Measurements from ENCODE around the gene MYO6. TPM values are rescaled to one million over a fixed set of nuclear protein-coding genes. Genes with fewer than 3 reads are reported as not detected.
"Not testable (repeated sequence)": the region's sequence is repeated elsewhere in the genome, so short reads cannot be mapped to it uniquely, and the experiment has no call there.

Gene MYO6
- total RNA-seq = 1 to 10 TPM in 1 of 2 experiments, under 1 TPM in 1; 0.85 to 1.1 TPM
- 1.4 TPM for polyA plus RNA-seq (2013, experiment 1 of 2)
- 2.0 TPM for polyA plus RNA-seq (2013, experiment 2 of 2)
- total RNA-seq = 1.5 to 19.9 (median 4.4) reads per million in 172 experiments

GRCh38 chr6:75748743-75749538 lies at the start of gene MYO6:
Gene MYO6 (plus strand): TSS chr6:75749239. CDS start chr6:75817548, 68,309 bp downstream.
- peaks cover 15 to 54% of the 10 kb centered on the region in 2 experiments for H3K27me3 ChIP-seq (ENCODE audit: control insufficient read depth in 1 of 2, insufficient read depth in 2 of 2, low read length in 2 of 2)
- no peak within 1 kb of the TSS for H3K27ac Mint-ChIP-seq
- peak within 1 kb of the TSS; percentile 74 for H3K4me3 ChIP-seq (ENCODE audit: low read length)
- ATAC-seq (ENCODE audit: poor library complexity) = peak; percentile 66
- peak in 12 of 14 experiments; percentile 0 to 67 (median 25) for DNase-seq
- CTCF ChIA-PET = no interaction called here
- peaks cover 0 to 5% of the 10 kb centered on the region in 2 experiments for H3K9me3 ChIP-seq (ENCODE audit: control insufficient read depth in 1 of 2, insufficient read depth in 1 of 2, low read length in 2 of 2)
- H3K9me3 Mint-ChIP-seq = no peaks in the 10 kb centered on the region
- TF ChIP-seq, protein P1, sequence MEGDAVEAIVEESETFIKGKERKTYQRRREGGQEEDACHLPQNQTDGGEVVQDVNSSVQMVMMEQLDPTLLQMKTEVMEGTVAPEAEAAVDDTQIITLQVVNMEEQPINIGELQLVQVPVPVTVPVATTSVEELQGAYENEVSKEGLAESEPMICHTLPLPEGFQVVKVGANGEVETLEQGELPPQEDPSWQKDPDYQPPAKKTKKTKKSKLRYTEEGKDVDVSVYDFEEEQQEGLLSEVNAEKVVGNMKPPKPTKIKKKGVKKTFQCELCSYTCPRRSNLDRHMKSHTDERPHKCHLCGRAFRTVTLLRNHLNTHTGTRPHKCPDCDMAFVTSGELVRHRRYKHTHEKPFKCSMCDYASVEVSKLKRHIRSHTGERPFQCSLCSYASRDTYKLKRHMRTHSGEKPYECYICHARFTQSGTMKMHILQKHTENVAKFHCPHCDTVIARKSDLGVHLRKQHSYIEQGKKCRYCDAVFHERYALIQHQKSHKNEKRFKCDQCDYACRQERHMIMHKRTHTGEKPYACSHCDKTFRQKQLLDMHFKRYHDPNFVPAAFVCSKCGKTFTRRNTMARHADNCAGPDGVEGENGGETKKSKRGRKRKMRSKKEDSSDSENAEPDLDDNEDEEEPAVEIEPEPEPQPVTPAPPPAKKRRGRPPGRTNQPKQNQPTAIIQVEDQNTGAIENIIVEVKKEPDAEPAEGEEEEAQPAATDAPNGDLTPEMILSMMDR (IDR thresholded peaks at IDR 0.05) = no peak
- peaks cover 8% of the 10 kb centered on the region for H3K4me1 ChIP-seq (ENCODE audit: insufficient read depth, low read length)
- peak within 1 kb of the TSS; percentile 96 for H3K4me3 Mint-ChIP-seq
- POLR2A ChIA-PET = no interaction called here
- peaks cover 79% of the 10 kb centered on the region for H3K27me3 Mint-ChIP-seq
- peaks cover 5% of the 10 kb centered on the region for H3K36me3 Mint-ChIP-seq (ENCODE audit: low read depth)
- H3K36me3 ChIP-seq (ENCODE audit: insufficient read depth, low read length) = no peaks in the 10 kb centered on the region
- no peak within 1 kb of the TSS for H3K27ac ChIP-seq (ENCODE audit: low read depth in 1 of 2, low read length in 2 of 2)
- intact Hi-C loops (cut with DNase I, micrococcal nuclease) = no loop called here
- H3K4me1 Mint-ChIP-seq (ENCODE audit: low read depth) = peaks cover 10% of the 10 kb centered on the region

DNA sequence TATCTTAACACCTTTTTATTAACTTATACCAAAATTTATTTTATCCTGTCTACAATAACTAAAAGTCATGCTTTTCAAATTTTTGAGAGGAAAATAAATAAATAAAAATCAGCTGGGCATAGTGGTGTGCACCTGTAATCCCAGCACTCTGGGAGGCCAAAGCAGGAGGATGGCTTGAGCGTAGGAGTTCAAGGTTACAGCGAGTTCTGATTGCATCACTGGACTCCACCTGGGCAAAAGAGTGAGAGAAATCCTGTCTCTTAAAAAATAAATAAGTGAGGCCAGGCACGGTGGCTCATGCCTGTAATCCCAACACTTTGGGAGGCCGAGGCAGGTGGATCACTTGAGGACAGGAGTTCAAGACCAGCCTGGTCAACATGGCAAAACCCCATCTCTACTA lies 40.7 kb upstream of the MYO6 start:
- H3K9me3 Mint-ChIP-seq; DNase-seq; H3K27ac ChIP-seq (ENCODE audit: low read depth in 1 of 2, low read length in 2 of 2); H3K9me3 ChIP-seq (ENCODE audit: control insufficient read depth in 1 of 2, insufficient read depth in 1 of 2, low read length in 2 of 2); H3K27me3 ChIP-seq (ENCODE audit: control insufficient read depth in 1 of 2, insufficient read depth in 2 of 2, low read length in 2 of 2); H3K27me3 Mint-ChIP-seq; intact Hi-C loops (cut with DNase I, micrococcal nuclease); POLR2A ChIA-PET; H3K27ac Mint-ChIP-seq; ATAC-seq (ENCODE audit: poor library complexity); H3K4me3 Mint-ChIP-seq; H3K4me1 ChIP-seq (ENCODE audit: insufficient read depth, low read length); H3K4me3 ChIP-seq (ENCODE audit: low read length); H3K4me1 Mint-ChIP-seq (ENCODE audit: low read depth); CTCF ChIA-PET: not testable (repeated sequence)
- peaks cover 38% of the 10 kb centered on the region for H3K36me3 ChIP-seq (ENCODE audit: insufficient read depth, low read length)
- H3K36me3 Mint-ChIP-seq (ENCODE audit: low read depth) = peaks cover 79% of the 10 kb centered on the region

DNA sequence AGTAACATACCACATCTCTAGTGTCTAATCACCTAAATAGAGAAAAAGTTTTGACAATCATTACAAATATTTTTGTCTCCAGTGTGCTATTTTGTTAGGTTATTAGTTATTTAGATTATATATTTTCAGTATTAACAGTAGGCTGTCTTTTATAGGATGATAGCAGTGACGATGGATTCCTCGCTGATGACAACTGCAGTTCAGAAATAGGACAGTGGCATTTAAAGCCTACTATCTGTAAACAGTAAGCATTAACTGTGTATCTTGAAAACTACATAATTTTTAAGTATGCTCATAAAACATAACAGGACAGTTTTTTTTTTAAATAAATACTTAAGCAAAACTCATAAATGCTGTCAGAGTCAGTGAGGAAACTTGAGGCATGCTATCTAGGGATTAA lies 37.9 kb upstream of the MYO6 start:
- Mint-ChIP-seq H3K9me3 (no peaks in the 10 kb centered on the region), H3K36me3 (ENCODE audit: low read depth) (peaks cover 78% of the 10 kb centered on the region), H3K27me3 (no peaks in the 10 kb centered on the region), H3K4me3 (no peak overlapping the region), H3K4me1 (ENCODE audit: low read depth) (no peaks in the 10 kb centered on the region), H3K27ac (no peak overlapping the region)
- ATAC-seq (ENCODE audit: poor library complexity) (no peak), DNase-seq (no peak)
- TF ChIP-seq, protein P1 (IDR thresholded peaks at IDR 0.05) = no peak
- CTCF ChIA-PET = no interaction called here
- Histone ChIP-seq H3K9me3 (ENCODE audit: control insufficient read depth in 1 of 2, insufficient read depth in 1 of 2, low read length in 2 of 2) (no peaks in the 10 kb centered on the region), H3K4me3 (ENCODE audit: low read length) (no peak overlapping the region), H3K4me1 (ENCODE audit: insufficient read depth, low read length) (no peaks in the 10 kb centered on the region), H3K27me3 (ENCODE audit: control insufficient read depth in 1 of 2, insufficient read depth in 2 of 2, low read length in 2 of 2) (no peaks in the 10 kb centered on the region), H3K27ac (ENCODE audit: low read depth in 1 of 2, low read length in 2 of 2) (no peak overlapping the region), H3K36me3 (ENCODE audit: insufficient read depth, low read length) (peaks cover 58% of the 10 kb centered on the region)
- POLR2A ChIA-PET = no interaction called here
- intact Hi-C loops (cut with DNase I, micrococcal nuclease) = no loop called here

Measured in CD4-positive, alpha-beta T cell (primary cell).